ENCODE measurements around the gene SNX18. TPM values are rescaled to one million over a fixed set of nuclear protein-coding genes. Genes with fewer than 3 reads are reported as not detected.

SNX18 gene
- total and polyA plus RNA-seq, 2 of the 4 experiments (the other 2 are of a cell fraction) = 31.2 to 50.0 TPM

GRCh38 chr5:54570916-54571315 is 53.4 kb downstream of the SNX18 start:
- no peaks in the 10 kb centered on the region for H3K27me3 ChIP-seq (ENCODE audit: control insufficient read depth, insufficient read depth, low read length)
- POLR2A ChIA-PET (ENCODE audit: unreplicated experiment) = no interaction called here
- H3K18ac ChIP-seq (ENCODE audit: low read depth, low read length) = no peak overlapping the region
- no TSS peak for BruUV-seq (replicated peaks)
- peaks cover 4% of the 10 kb centered on the region; the same call in 1 of the 2 replicates for H3K9me1 ChIP-seq (ENCODE audit: insufficient read depth, low read length)
- H2BK120ac ChIP-seq (ENCODE audit: low read depth, low read length) = no peak overlapping the region
- H2AFZ ChIP-seq (replicated peaks; ENCODE audit: low read length, poor library complexity) = no peak overlapping the region
- no peak overlapping the region for H2AK9ac ChIP-seq (replicated peaks; ENCODE audit: low read depth, low read length, poor library complexity)
- TF ChIP-seq CHD1 (IDR thresholded peaks at IDR 0.05; ENCODE audit: low read depth, low read length) (no peak), SMC3 (IDR thresholded peaks at IDR 0.05; ENCODE audit: low read depth, low read length) (no peak), MAFK (IDR thresholded peaks at IDR 0.05; ENCODE audit: low read depth, low read length) (no peak), MXI1 (IDR thresholded peaks at IDR 0.05; ENCODE audit: borderline replicate concordance, low read depth, low read length) (no peak), USF2 (IDR thresholded peaks at IDR 0.05; ENCODE audit: low read depth, low read length) (no peak), CTCF (conservative IDR thresholded peaks at IDR 0.05; ENCODE audit: low read depth, low read length) (no peak), POLR2A (IDR thresholded peaks at IDR 0.05; ENCODE audit: low read depth, low read length) (no peak), RFX5 (IDR thresholded peaks at IDR 0.05; ENCODE audit: low read depth, low read length) (no peak), CEBPB (IDR thresholded peaks at IDR 0.05; ENCODE audit: low read depth, low read length) (no peak), MAZ (IDR thresholded peaks at IDR 0.05; ENCODE audit: borderline replicate concordance, low read depth, low read length) (no peak), FOS (IDR thresholded peaks at IDR 0.05; ENCODE audit: low read depth, low read length) (no peak), RCOR1 (IDR thresholded peaks at IDR 0.05; ENCODE audit: insufficient replicate concordance, low read length) (no peak), NFE2L2 (IDR thresholded peaks at IDR 0.05; ENCODE audit: low read depth, low read length) (no peak), BHLHE40 (IDR thresholded peaks at IDR 0.05; ENCODE audit: low read depth, low read length) (no peak), ELK1 (IDR thresholded peaks at IDR 0.05; ENCODE audit: borderline replicate concordance, low read depth, low read length) (no peak), RAD21 (IDR thresholded peaks at IDR 0.05; ENCODE audit: low read length) (no peak)
- no peak overlapping the region for H3K56ac ChIP-seq (ENCODE audit: extremely low read depth, insufficient read depth, low read length)
- CTCF ChIA-PET = no interaction called here
- H3K4me3 ChIP-seq (ENCODE audit: insufficient read depth, low read depth, low read length) = no peak overlapping the region
- H3K9ac ChIP-seq (ENCODE audit: low read depth, low read length) = no peak overlapping the region
- 0 out of 2 replicates have a peak, but pooled peaks cover 2% of the 10 kb centered on the region for H3K9me3 ChIP-seq (ENCODE audit: control insufficient read depth, insufficient read depth, low read length)
- intact Hi-C loops (cut with micrococcal nuclease) (no loop called here), dilution Hi-C loops (cut with HindIII; ENCODE audit: low sequenced_read_pairs, unreplicated experiment) (no loop called here), in situ Hi-C loops (cut with MboI; ENCODE audit: low sequenced_read_pairs) (no loop called here)
- H3K36me3 ChIP-seq (ENCODE audit: control insufficient read depth, insufficient read depth, low read length) = no peaks in the 10 kb centered on the region
- H3K4me2 ChIP-seq (ENCODE audit: low read depth, low read length) = no peak overlapping the region
- H3K27ac ChIP-seq (ENCODE audit: insufficient read depth, low read length) = no peak overlapping the region
- no peak overlapping the region for H3K23ac ChIP-seq (ENCODE audit: low read depth, low read length)
- no peak overlapping the region for H4K5ac ChIP-seq (ENCODE audit: low read depth, low read length)
- no peak overlapping the region for H2BK5ac ChIP-seq (ENCODE audit: low read depth, low read length, poor library complexity, severe bottlenecking)
- ATAC-seq (ENCODE audit: low read depth) (peak; percentile 72), DNase-seq (peak; percentile 65)
- no peak overlapping the region for H2BK15ac ChIP-seq (ENCODE audit: low read depth, low read length)
- WGBS, 2 experiments (ENCODE audit: extremely low coverage in 2 of 2, insufficient read length in 1 of 2) = no CpG with 5 or more reads among the region's 5 CpGs
- no peaks in the 10 kb centered on the region for H3K79me1 ChIP-seq (ENCODE audit: low read depth in 1 of 2, low read length in 2 of 2)
- H4K91ac ChIP-seq (ENCODE audit: insufficient read depth, low read depth, low read length) = no peak overlapping the region
- H2AK5ac ChIP-seq (ENCODE audit: low read depth, low read length) = no peak overlapping the region
- no peaks in the 10 kb centered on the region for H4K20me1 ChIP-seq (ENCODE audit: insufficient read depth, low read length)
- 0 out of 2 replicates have a peak overlapping the region, but pooled peaks have one; percentile 23 for H3K14ac ChIP-seq (replicated peaks; ENCODE audit: low read depth, low read length)
- no peak overlapping the region for H3K4ac ChIP-seq (ENCODE audit: low read depth, low read length)
- H4K8ac ChIP-seq (ENCODE audit: low read depth in 2 of 2, low read length in 2 of 2) = no peak overlapping the region
- H3K4me1 ChIP-seq (ENCODE audit: control insufficient read depth, insufficient read depth, low read length) = peaks cover 2% of the 10 kb centered on the region; the same call in 1 of the 2 replicates
- H2BK20ac ChIP-seq (ENCODE audit: low read depth, low read length) = no peak overlapping the region
